GM21381 (cell line): Measurements from ENCODE around the gene PI4KB.
"Not testable (repeated sequence)": the region's sequence is repeated elsewhere in the genome, so short reads cannot be mapped to it uniquely, and the experiment has no call there.

ENCODE experiments used
- ATAC-seq: cut with Tn5 transposase; IDR thresholded peaks from one replicate; pipeline ENCODE4 v1.9.1; 2021; ENCODE audit warnings: mild to moderate bottlenecking, moderate library complexity; ENCODE audit not compliant: unreplicated experiment

Gene PI4KB

DNA sequence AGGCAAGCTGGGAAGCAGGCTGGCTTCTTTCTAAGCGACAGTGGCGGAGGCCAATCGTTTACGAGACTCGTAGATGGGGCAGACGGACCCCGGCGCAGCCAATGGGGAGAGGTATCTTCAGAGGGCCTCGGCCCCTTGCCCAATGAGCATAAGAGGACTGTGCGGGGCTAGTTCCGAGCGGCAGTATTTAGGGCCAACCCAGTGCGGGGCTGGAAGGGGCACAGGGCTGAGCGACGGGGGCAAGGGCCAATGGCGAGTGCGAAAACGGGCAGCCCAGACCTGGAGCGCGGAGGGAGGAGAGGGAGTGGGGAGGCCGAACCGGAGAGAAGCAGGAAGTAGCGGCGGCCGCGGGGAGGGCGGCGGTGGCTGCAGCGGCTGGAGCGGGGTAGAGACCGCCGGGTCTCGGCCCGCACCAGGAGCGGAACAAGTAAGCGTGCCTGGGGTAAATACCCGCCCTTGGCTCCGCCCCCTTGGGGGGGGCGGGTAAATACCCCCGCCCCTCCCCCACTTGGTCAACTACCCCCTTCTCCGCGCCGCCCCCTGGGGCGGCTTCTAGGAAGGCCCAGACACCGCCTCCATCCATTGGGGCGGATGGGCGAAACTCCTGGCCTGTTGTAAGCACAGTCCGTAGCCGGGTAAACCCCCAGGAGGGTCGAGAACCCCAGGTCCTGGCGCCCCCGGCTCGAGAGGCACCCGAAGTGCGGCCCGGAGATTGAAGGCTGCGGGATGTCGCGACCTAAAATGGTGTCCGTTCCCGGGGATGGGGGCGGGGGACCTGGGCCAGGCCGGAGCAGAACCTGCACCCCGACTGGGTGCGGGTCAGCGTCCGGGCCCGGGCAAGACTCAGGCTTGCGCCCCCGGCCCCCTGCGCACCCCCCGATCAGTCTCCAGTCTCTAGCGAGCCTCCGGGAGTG lies 45.0 kb downstream of the PI4KB start, which contains the start of gene ZNF687:
ZNF687 (plus strand) TSS at position 331 of the 914 bp plus-strand sequence. CDS start 3,993 bp downstream, outside the sequence.
- ATAC-seq, result peak; percentile 78

- ATAC-seq, result peak; percentile 38
Observed at GRCh38 chr1:151281225-151281968, 45.8 kb downstream of the PI4KB start.

DNA sequence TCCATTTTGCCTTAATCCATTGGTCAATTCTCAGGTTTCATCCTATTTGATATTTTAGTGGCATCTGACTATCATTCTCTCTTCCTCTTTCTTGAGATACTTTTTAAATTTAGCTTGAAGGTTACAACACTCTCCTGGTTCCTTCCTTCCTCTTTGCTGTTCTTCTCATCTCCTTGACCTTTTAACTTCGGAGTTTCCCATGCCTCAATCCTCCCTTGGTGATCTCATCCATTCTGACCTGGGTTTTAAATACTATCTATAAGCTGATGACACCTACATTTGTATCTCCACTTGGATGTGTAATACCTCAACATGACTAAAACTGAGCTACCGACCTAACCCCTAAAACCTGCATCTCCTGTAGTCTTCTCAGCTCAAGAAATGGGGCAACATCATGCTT lies 50.0 kb downstream of the PI4KB start:
- ATAC-seq, result no peak

DNA sequence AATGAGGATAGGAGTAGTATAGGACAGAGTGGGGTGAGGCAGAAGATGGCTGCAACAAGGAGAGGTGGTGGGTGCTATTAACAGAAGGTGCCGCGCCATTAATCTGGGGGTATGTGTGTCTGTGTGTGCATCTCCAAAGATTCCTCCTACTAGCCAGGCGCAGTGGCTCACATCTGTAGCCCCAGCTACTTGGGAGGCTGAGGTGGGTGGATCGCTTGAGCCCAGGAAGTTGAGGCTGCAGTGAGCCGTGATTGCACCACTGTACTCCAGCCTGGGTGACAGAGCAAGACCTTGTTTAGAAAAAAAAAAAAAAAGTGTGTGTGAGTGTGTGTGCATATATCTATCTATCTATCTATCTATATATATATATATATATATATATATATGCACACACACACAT lies 51.9 kb downstream of the PI4KB start:
- ATAC-seq, result not testable (repeated sequence)

GRCh38 chr1:151273924-151274466 lies 53.2 kb downstream of the PI4KB start:
- ATAC-seq, result no peak

DNA sequence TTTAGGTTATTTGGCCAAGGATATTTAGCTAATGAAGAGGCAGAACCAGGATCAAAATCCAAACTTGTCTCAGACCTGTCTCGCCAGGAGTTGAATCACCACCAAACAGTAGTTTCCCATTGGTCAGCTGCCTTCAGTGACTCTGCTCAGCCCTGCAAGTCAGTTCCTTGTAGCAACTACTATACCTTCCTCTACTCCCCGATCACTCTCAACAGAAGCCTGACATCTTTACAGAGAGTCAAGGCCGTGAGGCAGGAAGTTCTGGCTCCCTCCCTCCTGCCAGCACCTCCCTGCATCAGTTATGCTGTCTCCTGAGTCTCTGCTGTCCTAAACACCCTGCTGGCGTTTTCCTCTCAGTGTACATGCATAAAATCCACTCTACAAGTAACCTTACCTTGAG lies 59.5 kb downstream of the PI4KB start:
- ATAC-seq, result no peak

GRCh38 chr1:151266821-151267220 lies 60.4 kb downstream of the PI4KB start:
- ATAC-seq, result no peak

- ATAC-seq, result no peak
Observed at GRCh38 chr1:151266315-151266714, 60.9 kb downstream of the PI4KB start.

GRCh38 chr1:151265446-151266236 lies 61.6 kb downstream of the PI4KB start:
- no peak for ATAC-seq

DNA sequence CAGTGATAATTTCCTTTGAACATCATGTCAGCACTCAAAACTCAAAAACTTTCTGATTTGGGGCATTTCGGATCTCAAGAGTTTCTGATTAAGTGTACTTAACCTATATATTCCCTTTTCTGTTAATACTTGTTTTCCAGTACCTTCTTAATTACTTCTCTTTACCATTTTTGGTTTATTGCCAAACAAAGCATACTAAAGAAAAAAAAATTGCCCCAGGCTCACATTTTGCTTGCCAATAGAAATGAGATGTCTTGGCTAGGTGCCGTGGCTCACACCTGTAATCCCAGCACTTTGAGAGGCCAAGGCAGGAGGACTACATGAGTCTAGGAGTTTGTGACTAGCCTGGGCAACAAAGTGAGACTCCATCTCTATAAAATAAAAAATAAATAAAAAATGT lies 67.9 kb downstream of the PI4KB start:
- ATAC-seq, result no peak

DNA sequence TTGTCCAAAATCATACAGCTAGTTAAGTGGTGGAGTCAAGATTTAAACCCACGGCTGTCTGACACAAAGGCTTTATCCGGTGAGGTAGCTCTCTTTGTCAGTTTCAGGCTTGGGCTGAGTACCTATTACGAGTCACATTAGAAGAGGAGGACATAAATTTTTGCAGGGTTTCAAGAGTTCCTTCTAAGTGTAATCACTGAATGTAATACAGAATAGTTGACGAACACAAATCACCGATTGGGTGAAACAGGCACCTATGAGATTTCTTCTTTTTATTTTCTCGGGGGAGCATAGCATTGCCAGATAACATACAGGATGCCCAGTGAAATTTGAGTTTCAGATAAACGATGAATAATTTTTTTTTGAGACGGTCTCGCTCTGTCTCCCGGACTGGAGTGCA lies 71.8 kb downstream of the PI4KB start:
- ATAC-seq, result no peak

- peak; percentile 91 for ATAC-seq
Observed at GRCh38 chr1:151254217-151255213, 72.7 kb downstream of the PI4KB start, which contains the start of gene PSMD4. PSMD4 (plus strand) TSS chr1:151254734; CDS start chr1:151254783, 49 bp downstream.

- no peak for ATAC-seq
Observed at GRCh38 chr1:151251656-151252470, 75.4 kb downstream of the PI4KB start.

DNA sequence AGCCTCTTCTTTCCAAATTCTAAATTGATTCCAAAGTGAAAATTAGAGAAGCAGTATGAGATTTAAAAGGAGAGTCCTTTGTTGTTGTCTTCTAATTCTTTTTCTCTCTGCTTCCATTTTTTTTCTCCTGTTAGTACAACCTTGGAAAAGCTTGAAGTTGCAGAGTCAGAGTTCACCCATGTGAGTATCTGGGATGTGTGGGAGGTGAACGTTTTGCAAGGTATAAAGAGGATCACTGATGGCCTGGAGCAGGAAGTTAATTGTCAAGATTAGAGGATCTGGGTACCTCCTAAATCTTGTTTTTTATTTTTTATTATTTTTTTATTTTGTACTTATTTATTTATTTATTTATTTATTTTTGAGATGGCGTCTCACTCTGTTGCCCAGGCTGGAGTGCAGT lies 80.4 kb downstream of the PI4KB start:
- no peak for ATAC-seq

DNA sequence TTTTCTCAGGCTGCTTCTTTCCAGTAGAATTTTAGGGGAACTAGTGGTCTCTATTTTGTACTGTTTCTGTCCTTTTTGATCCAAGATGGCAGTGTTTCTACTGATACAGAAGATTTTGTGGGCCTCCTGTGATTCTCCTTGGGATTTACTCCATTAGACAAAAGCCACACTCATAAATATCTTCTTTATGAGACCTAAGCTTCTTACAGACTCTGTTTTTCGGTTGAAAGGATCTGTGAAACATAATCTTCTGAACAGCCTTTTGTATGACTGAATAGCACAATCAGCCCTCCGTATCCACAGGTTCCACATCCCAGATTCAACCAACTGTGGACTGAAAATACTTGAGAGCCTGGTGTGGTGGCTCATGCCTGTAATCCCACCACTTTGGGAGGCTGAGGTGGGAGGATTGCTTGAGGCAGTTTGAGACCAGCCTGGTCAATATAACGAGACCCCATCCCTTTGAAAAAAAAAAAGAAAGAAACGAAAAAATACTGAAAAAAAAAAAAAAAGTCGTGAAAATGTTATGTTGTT lies 83.5 kb downstream of the PI4KB start:
- ATAC-seq, result no peak

DNA sequence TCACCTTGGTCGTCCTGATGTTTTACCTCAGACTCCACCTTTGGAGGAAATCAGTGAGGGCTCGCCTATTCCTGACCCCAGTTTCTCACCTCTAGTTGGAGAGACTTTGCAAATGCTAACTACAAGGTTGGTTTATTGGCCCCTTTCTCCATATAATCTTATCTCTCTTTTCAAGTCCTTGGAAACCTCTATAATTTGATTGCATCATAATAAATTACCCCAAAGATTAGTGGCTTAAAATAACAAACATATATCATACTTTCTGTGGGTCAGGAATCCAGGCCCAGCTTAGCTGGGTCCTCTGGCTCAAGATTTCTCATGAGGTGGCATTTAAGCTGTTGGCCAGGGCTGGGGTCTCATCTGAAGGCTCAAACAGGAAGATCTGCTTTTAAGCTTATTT lies 84.8 kb downstream of the PI4KB start:
- ATAC-seq, result no peak
